LoVo (cell line): ENCODE data around the gene TPK1.
A peak's percentile ranks its signal among the peaks of the same experiment; 100 is the strongest.
"Not testable (repeated sequence)": the region's sequence is repeated elsewhere in the genome, so short reads cannot be mapped to it uniquely, and the experiment has no call there.

Source experiments
- DNase-seq: peaks from one replicate; pipeline ENCODE4 v3.0.0-alpha.2; 2016; ENCODE audit warnings: low spot score

TPK1 gene

DNA sequence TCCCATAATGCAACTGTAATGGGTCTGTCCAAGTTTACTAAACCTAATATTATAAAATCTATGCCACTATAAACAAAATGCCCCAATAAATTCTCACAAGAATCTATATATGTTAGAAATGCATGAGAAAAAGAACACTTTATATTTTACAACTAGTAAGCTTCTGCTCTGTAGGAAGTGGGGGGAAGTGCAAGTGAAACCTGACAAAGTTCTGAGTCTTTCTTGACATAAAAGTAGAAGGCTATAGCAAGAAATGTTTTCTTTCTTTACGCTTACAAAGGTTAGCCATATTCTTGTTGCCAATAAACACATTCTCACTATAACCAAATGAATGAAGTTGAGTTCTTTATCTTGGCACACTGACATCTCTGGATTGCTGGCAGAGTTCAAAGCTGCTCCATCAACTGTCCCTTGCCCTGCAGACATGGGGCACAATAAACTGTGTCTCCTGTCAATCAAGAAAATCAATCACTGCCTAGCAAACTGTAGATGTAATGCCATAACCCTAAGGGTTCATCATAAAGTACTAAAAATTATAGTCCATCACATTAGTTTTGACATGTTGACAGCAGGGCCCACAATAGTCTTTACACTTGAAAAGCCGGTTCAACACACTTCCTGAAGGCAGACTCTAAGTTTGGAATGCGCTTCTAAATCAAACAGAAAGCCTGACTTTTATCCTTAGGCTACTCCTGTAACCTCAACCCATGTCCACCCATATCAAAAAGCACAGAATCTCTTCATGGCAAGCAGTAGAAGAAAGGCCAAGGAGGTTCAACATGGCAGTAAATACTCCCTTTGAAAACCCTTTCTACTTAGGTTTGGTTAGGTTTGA, 58.6 kb downstream of the TPK1 start:
- DNase-seq = no peak

GRCh38 chr7:144776447-144776846, 59.4 kb downstream of the TPK1 start:
- no peak for DNase-seq

GRCh38 chr7:144775749-144776148, 60.1 kb downstream of the TPK1 start:
- DNase-seq = no peak

DNA sequence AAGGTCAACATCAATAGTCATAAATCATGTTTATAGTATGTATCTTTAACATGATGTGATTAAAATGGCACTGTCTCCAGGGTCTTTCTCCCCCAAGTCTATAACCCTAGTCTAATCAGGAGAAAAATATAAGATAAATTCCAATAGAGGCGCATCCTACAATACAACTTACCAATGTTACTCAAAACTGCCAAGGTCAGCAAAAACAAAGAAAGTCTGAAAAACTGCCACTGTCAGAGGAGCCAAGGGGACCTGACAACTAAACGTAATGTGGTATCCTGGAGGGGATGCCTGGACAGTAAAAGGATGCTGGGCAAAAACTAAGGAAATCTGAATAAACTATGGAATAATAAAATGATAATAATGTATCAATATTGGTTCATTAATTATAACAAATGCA, 63.9 kb downstream of the TPK1 start:
- DNase-seq = no peak

DNA sequence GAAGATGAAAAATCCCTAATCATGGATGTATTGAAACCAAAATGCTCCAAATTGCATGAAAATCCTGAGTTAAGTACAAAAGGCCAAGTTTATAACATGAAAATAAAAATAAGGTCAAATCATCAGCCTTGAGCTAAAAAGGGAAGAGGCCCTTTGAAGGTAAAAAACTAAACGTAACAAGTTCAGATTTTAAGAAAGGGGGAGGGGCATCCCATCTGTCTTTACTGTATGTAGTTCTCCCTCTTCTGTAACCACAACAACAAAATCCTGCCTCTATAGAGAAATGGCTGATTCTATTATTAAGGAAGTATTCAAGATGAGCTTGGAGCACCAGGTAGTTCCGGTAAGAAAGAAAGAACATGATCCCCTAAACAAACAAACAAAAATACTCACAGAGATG, 64.7 kb downstream of the TPK1 start:
- DNase-seq = no peak

DNA sequence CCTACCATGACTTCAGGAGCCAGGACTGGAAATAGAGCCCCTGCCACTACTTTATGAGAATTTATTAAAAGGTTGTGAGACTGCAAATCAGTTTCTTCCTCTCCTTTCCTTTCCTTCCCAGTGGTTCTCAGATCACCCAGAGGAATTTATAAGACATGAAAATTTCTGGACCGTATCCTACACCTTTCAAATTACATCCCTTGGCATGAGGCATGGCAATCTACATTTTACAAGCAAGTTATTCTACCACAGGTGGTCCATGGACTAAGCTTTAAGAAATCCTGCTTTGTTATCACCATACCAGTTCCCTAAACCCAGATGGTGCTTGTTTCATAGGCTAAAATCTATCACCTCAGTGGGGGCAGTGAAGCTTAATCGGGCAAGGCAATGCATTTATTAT, 66.5 kb downstream of the TPK1 start:
- DNase-seq = no peak

GRCh38 chr7:144768633-144769032, 67.2 kb downstream of the TPK1 start:
- DNase-seq = no peak

GRCh38 chr7:144763291-144763690, 72.6 kb downstream of the TPK1 start:
- DNase-seq = no peak

DNA sequence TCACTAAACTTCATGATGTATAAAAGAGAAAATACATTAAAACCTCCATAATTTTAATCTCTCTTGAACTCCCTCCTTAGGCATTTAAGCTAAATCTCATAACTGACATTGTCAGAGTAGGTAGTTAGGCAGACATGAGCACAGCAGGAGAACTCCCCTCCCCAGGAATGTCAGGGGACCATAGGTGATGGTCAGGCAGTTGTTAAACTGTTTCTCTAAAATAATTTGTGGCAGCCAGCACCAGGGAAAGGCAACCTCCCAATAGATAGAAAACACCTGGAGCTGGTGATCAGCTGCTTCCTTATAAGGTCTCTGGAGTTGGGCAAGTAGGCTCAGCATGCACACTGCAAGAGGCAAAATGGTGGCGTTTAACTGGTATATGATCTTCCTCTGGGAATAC, 73.0 kb downstream of the TPK1 start:
- no peak for DNase-seq

GRCh38 chr7:144761493-144761892, 74.4 kb downstream of the TPK1 start:
- no peak for DNase-seq

DNA sequence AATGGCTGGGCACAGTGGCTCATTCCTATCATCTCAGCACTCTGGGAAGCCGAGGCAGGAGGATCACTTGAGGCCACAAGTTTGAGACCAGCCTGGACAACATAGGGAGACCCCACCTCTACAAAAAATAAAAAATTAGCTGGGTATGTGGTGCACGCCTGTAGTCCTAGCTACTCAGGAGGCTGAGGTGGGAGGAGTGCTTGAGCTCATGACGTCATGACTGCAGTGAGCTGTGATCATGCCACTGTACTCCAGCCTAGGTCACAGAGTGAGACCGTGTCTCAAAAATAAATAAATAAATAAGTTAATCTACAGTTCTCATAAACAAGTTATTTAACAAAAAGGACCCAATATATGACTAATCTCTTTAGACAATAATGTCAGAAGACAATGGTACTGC, 76.2 kb downstream of the TPK1 start:
- DNase-seq = no peak

DNA sequence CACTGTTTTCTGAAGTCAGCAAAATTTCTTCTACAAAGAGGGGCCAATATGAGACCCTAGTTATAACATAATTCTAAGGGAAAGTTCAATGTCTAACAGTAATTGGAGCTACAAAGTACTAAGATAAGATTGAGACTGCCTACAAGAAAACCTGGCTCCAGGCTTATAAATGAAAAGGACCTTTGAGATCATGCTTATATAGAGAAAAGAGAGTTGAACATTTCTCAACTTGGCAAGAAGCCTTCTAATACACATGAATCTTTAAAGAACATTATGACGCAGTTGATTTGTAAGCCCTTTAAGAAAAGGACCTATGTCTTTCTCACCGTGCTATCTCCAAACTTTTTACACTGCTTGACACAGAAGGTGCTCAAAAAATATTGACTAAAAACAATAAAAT, 87.9 kb downstream of the TPK1 start:
- no peak for DNase-seq

DNA sequence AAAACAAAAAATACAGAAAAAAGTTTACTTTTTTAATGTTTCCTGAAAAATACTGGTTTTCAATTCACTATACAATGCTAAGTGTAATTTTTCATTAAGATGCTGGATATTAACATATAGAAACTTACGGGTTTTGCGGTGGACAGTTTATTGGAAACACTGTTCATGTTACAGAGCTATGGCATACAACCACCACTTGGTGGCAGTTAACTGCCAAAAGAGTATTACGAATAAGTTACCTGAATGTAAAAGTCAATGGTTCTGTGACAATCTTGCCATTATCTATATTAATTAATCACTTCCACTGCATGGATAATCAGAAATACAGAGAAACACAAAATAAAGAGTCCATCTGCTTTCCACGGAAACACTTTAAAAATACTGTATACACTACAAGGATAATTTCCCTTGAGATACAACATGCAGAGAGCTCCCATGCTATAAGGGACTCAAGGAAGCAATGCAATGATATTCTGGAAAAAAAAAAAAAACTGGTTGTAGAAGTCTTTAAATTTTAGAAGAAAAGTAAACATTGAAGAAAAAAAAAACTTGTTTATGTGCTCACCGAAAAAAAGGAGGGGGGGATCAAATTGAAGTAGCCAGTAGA, 97.0 kb downstream of the TPK1 start:
- DNase-seq = peak; percentile 61

GRCh38 chr7:144738146-144738545, 97.7 kb downstream of the TPK1 start:
- no peak for DNase-seq

GRCh38 chr7:144736880-144737493, 98.9 kb downstream of the TPK1 start:
- DNase-seq = no peak

- DNase-seq = no peak
Measured at GRCh38 chr7:144735505-144736276, 100.2 kb downstream of the TPK1 start.

DNA sequence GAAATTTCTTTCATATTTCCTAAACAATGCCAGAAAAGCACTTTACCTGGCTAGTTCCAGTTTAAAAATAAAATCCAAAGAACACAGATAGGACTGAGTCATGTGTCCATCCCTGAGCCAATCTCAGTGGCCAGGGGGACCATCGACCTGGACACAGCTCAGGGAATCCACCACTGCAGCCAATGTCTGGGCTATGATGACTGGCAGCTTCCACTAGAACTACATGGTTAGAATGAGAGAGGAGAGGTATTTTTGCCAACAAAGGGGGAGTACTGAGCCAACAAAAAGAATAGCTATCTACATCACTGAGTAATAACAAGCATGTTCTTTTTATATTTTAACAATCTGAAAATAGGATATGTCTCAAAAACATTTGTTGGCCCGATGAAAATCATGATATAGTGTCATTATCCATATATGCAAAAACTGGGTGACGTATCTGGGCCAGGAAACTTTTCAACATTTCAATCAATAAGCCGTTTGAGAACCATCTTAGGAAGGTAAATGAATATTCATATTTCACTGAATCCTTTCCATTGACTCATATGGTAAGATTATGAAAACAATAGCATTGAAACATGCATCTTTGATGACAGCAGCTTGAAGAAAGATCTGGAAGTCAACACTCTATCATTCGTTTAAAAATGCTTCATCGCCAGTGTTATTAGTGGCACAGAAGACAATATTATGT, 104.0 kb downstream of the TPK1 start:
- no peak for DNase-seq

GRCh38 chr7:144730224-144730623, 105.6 kb downstream of the TPK1 start:
- DNase-seq = no peak

- DNase-seq = no peak
Measured at GRCh38 chr7:144729226-144729625, 106.6 kb downstream of the TPK1 start.

GRCh38 chr7:144728551-144728950, 107.3 kb downstream of the TPK1 start:
- DNase-seq = no peak

DNA sequence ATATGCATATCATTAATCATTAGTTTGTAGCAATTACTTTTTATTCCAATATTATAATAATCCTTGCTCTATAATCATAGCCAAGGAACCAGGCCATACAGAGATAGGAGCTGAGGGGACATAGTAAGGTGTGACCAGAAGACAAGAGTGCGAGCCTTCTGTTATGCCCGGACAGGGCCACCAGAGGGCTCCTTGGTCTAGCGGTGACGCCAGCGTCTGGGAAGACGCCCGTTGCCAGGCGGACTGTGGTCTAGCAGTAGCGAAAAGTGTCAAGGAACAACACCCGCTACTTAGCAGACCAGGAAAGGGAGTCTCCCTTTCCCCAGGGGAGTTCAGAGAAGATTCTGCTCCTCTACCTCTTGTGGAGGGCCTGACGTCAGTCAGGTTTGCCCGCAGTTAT, 109.0 kb downstream of the TPK1 start:
- DNase-seq = not testable (repeated sequence)

GRCh38 chr7:144725070-144725469, 110.8 kb downstream of the TPK1 start:
- no peak for DNase-seq
